ENCODE results near the gene PCYOX1L. TPM values are rescaled to one million over a fixed set of nuclear protein-coding genes. Genes with fewer than 3 reads are reported as not detected.

The PCYOX1L gene
- total and polyA plus RNA-seq, 2 experiments from 2014 or later, result 6.7 to 14.7 TPM

- Mint-ChIP-seq H3K36me3 (ENCODE audit: low read depth) (peaks cover 48% of the 10 kb centered on the region), H3K27me3 (ENCODE audit: insufficient read depth, low read depth, poor library complexity) (no peaks in the 10 kb centered on the region), H3K27ac (peak overlapping the region; percentile 94), H3K4me3 (peak overlapping the region; percentile 94), H3K9me3 (no peaks in the 10 kb centered on the region), H3K4me1 (peaks cover 7% of the 10 kb centered on the region; the same call in 2 of the 3 replicates)
- no peaks in the 10 kb centered on the region for H3F3A ChIP-seq (replicated peaks; ENCODE audit: low read depth)
- H3K27me3 ChIP-seq (ENCODE audit: insufficient read depth), result no peaks in the 10 kb centered on the region
- peaks cover 53% of the 10 kb centered on the region for H3K79me2 ChIP-seq (replicated peaks; ENCODE audit: insufficient read depth)
- ATAC-seq (peak; percentile 38), DNase-seq (ENCODE audit: low spot score) (peak; percentile 61)
- H3K36me3 ChIP-seq (ENCODE audit: insufficient read depth), result peaks cover 35% of the 10 kb centered on the region
- TF ChIP-seq ETS1 (IDR thresholded peaks at IDR 0.05), result no peak
- TF ChIP-seq, protein P1, sequence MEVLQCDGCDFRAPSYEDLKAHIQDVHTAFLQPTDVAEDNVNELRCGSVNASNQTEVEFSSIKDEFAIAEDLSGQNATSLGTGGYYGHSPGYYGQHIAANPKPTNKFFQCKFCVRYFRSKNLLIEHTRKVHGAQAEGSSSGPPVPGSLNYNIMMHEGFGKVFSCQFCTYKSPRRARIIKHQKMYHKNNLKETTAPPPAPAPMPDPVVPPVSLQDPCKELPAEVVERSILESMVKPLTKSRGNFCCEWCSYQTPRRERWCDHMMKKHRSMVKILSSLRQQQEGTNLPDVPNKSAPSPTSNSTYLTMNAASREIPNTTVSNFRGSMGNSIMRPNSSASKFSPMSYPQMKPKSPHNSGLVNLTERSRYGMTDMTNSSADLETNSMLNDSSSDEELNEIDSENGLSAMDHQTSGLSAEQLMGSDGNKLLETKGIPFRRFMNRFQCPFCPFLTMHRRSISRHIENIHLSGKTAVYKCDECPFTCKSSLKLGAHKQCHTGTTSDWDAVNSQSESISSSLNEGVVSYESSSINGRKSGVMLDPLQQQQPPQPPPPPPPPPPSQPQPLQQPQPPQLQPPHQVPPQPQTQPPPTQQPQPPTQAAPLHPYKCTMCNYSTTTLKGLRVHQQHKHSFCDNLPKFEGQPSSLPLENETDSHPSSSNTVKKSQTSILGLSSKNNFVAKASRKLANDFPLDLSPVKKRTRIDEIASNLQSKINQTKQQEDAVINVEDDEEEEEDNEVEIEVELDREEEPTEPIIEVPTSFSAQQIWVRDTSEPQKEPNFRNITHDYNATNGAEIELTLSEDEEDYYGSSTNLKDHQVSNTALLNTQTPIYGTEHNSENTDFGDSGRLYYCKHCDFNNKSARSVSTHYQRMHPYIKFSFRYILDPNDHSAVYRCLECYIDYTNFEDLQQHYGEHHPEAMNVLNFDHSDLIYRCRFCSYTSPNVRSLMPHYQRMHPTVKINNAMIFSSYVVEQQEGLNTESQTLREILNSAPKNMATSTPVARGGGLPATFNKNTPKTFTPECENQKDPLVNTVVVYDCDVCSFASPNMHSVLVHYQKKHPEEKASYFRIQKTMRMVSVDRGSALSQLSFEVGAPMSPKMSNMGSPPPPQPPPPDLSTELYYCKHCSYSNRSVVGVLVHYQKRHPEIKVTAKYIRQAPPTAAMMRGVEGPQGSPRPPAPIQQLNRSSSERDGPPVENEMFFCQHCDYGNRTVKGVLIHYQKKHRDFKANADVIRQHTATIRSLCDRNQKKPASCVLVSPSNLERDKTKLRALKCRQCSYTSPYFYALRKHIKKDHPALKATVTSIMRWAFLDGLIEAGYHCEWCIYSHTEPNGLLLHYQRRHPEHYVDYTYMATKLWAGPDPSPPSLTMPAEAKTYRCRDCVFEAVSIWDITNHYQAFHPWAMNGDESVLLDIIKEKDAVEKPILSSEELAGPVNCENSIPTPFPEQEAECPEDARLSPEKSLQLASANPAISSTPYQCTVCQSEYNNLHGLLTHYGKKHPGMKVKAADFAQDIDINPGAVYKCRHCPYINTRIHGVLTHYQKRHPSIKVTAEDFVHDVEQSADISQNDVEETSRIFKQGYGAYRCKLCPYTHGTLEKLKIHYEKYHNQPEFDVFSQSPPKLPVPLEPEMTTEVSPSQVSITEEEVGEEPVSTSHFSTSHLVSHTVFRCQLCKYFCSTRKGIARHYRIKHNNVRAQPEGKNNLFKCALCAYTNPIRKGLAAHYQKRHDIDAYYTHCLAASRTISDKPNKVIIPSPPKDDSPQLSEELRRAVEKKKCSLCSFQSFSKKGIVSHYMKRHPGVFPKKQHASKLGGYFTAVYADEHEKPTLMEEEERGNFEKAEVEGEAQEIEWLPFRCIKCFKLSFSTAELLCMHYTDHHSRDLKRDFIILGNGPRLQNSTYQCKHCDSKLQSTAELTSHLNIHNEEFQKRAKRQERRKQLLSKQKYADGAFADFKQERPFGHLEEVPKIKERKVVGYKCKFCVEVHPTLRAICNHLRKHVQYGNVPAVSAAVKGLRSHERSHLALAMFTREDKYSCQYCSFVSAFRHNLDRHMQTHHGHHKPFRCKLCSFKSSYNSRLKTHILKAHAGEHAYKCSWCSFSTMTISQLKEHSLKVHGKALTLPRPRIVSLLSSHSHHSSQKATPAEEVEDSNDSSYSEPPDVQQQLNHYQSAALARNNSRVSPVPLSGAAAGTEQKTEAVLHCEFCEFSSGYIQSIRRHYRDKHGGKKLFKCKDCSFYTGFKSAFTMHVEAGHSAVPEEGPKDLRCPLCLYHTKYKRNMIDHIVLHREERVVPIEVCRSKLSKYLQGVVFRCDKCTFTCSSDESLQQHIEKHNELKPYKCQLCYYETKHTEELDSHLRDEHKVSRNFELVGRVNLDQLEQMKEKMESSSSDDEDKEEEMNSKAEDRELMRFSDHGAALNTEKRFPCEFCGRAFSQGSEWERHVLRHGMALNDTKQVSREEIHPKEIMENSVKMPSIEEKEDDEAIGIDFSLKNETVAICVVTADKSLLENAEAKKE (CRISPR knock-in tag; IDR thresholded peaks at IDR 0.05), result no peak
- no peak for TF ChIP-seq EZH2 (IDR thresholded peaks at IDR 0.05; ENCODE audit: low read depth, unreplicated experiment)
- no peaks in the 10 kb centered on the region for H3K4me1 ChIP-seq (ENCODE audit: insufficient read depth)
- peaks cover 26% of the 10 kb centered on the region for H4K20me1 ChIP-seq (replicated peaks; ENCODE audit: insufficient read depth)
- peak overlapping the region; percentile 97 for H3K4me2 ChIP-seq
- H2AFZ ChIP-seq, result no peak overlapping the region; the same call in 1 of the 2 replicates
- H3K4me3 ChIP-seq, result peak overlapping the region; percentile 82
- H3K9me2 ChIP-seq (ENCODE audit: insufficient read depth), result no peaks in the 10 kb centered on the region
- peak overlapping the region; percentile 94 for H3K27ac ChIP-seq (ENCODE audit: low read depth)
Observed at GRCh38 chr5:149345892-149346222, 12.0 kb upstream of the PCYOX1L start.

GRCh38 chr5:149348518-149348917 lies 9.3 kb upstream of the PCYOX1L start:
- H3K9me3 Mint-ChIP-seq, result no peaks in the 10 kb centered on the region
- no peak overlapping the region for H3K4me3 Mint-ChIP-seq
- DNase-seq (ENCODE audit: low spot score) (no peak), ATAC-seq (no peak)
- Histone ChIP-seq H3K27ac (ENCODE audit: low read depth) (no peak overlapping the region), H3K4me2 (no peak overlapping the region), H3K36me3 (ENCODE audit: insufficient read depth) (peaks cover 60% of the 10 kb centered on the region), H3F3A (replicated peaks; ENCODE audit: low read depth) (0 out of 2 replicates have a peak, but pooled peaks cover 2% of the 10 kb centered on the region), H3K4me3 (no peak overlapping the region), H2AFZ (no peak overlapping the region), H3K79me2 (replicated peaks; ENCODE audit: insufficient read depth) (peaks cover 79% of the 10 kb centered on the region), H4K20me1 (replicated peaks; ENCODE audit: insufficient read depth) (peaks cover 41% of the 10 kb centered on the region), H3K9me2 (ENCODE audit: insufficient read depth) (no peaks in the 10 kb centered on the region), H3K27me3 (ENCODE audit: insufficient read depth) (no peaks in the 10 kb centered on the region), H3K4me1 (ENCODE audit: insufficient read depth) (no peaks in the 10 kb centered on the region)
- no peaks in the 10 kb centered on the region for H3K27me3 Mint-ChIP-seq (ENCODE audit: insufficient read depth, low read depth, poor library complexity)
- H3K4me1 Mint-ChIP-seq, result peaks cover 7% of the 10 kb centered on the region; the same call in 2 of the 3 replicates
- H3K36me3 Mint-ChIP-seq (ENCODE audit: low read depth), result peaks cover 71% of the 10 kb centered on the region
- H3K27ac Mint-ChIP-seq, result no peak overlapping the region
- TF ChIP-seq, protein P1 (CRISPR knock-in tag; IDR thresholded peaks at IDR 0.05), result no peak
- TF ChIP-seq EZH2phosphoT487 (IDR thresholded peaks at IDR 0.05; ENCODE audit: unreplicated experiment), result no peak

All from GM23338 (cell line).